Muscle of back (tissue), 11 donors: ENCODE results near the gene JAGN1. TPM values are rescaled to one million over a fixed set of nuclear protein-coding genes. Genes with fewer than 3 reads are reported as not detected.

Experiments
- DNase-seq, 3 donors: peaks; one replicate each; pipeline versions ENCODE4 v3.0.0 to v3.0.0-alpha.2; 2013
- polyA plus RNA-seq, 10 donors: library from polyadenylated mRNA; unstranded; fragments of 120-200 nt; gene quantifications; one replicate each; pipeline ENCODE4 v1.2.1, GENCODE V29; 2013; ENCODE audit not compliant: insufficient read length in 10 of 10

Gene JAGN1
- polyA plus RNA-seq, 10 donors, result 24.6 to 33.7 (median 28.8) TPM

DNA sequence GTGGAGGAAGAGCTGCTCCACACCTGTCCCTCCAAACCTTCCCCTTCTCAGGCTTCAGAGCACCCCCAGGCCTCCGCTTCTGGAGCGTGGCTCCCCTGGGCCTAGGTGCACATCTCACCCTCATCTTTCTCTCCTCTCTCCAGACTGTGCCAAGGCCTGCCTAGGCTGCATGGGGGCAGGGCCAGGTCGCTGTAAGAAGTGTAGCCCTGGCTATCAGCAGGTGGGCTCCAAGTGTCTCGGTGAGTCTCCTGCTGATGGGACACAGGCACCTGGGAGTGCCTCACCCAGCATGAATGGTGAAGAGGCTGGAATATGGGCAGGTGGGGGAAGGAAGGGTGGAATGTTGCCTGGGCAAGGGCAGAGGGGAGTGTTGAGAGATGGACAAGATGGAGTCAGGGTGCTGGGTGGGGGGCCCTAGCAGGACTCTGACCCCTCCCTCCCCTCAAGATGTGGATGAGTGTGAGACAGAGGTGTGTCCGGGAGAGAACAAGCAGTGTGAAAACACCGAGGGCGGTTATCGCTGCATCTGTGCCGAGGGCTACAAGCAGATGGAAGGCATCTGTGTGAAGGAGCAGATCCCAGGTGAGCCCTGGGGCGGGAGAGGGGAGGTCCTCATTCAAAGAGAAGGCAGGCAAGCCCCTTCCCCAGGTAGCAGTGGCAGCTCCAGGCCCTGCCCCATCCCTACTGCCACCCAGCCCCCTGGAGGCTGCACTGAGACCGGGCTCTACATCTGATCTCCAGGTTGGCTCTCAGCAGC is 52.7 kb downstream of the JAGN1 start:
- DNase-seq, result no peak

Other genes starting within 250 kb of the JAGN1 start
- 10 to 100 TPM; 17.6 to 23.0 (median 18.2) TPM for gene MTMR14, start 241.1 kb upstream of the JAGN1 start, polyA plus RNA-seq
- not detected for gene CPNE9, start 186.8 kb upstream of the JAGN1 start, polyA plus RNA-seq
- 10 to 100 TPM; 10.8 to 17.3 (median 12.9) TPM for gene BRPF1, start 158.9 kb upstream of the JAGN1 start, polyA plus RNA-seq
- gene OGG1, start 140.7 kb upstream of the JAGN1 start, polyA plus RNA-seq, result 10 to 100 TPM; 22.3 to 42.0 (median 28.0) TPM
- gene CAMK1, start 120.7 kb upstream of the JAGN1 start, polyA plus RNA-seq, result 10 to 100 TPM in 9 of 10 donors, 1 to 10 TPM in 1; 10.0 to 19.5 (median 14.5) TPM
- 10 to 100 TPM; 49.2 to 56.4 (median 53.4) TPM for gene TADA3, start 98.1 kb upstream of the JAGN1 start, polyA plus RNA-seq
- gene ARPC4, start 97.5 kb upstream of the JAGN1 start, polyA plus RNA-seq, result 100 to 1,000 TPM in 1 of 10 donors, 10 to 100 TPM in 9; 58.5 to 101 (median 82.9) TPM
- gene TTLL3, start 80.3 kb upstream of the JAGN1 start, polyA plus RNA-seq, result 10 to 100 TPM; 15.7 to 53.1 (median 23.5) TPM
- 10 to 100 TPM; 22.9 to 32.7 (median 27.8) TPM for gene RPUSD3, start 46.6 kb upstream of the JAGN1 start, polyA plus RNA-seq
- 1 to 10 TPM in 1 of 10 donors, under 1 TPM in 7, not detected in 2; 0.21 to 1.1 (median 0.41) TPM for gene CIDEC, start 10.4 kb upstream of the JAGN1 start, polyA plus RNA-seq
- 10 to 100 TPM in 1 of 10 donors, 1 to 10 TPM in 8, under 1 TPM in 1; 0.97 to 14.4 (median 1.7) TPM for gene IL17RE, start 12.2 kb downstream of the JAGN1 start, polyA plus RNA-seq
- 10 to 100 TPM; 15.2 to 37.4 (median 22.1) TPM for gene IL17RC, start 26.5 kb downstream of the JAGN1 start, polyA plus RNA-seq
- 10 to 100 TPM; 21.4 to 39.8 (median 29.4) TPM for gene CRELD1, start 43.2 kb downstream of the JAGN1 start, polyA plus RNA-seq
- gene PRRT3, start 61.8 kb downstream of the JAGN1 start, polyA plus RNA-seq, result 1 to 10 TPM in 9 of 10 donors, under 1 TPM in 1; 0.92 to 2.9 (median 1.7) TPM
- gene EMC3, start 96.2 kb downstream of the JAGN1 start, polyA plus RNA-seq, result 10 to 100 TPM; 31.8 to 44.7 (median 39.0) TPM
- 10 to 100 TPM in 4 of 10 donors, 1 to 10 TPM in 6; 5.8 to 11.8 (median 9.8) TPM for gene FANCD2, start 135.8 kb downstream of the JAGN1 start, polyA plus RNA-seq
- not detected for gene FANCD2OS, start 217.6 kb downstream of the JAGN1 start, polyA plus RNA-seq
- 100 to 1,000 TPM; 119 to 163 (median 143) TPM for gene BRK1, start 225.1 kb downstream of the JAGN1 start, polyA plus RNA-seq